AML-193 (cell line): Measurements from ENCODE around the gene FAM24B.
"Not testable (repeated sequence)": the region's sequence is repeated elsewhere in the genome, so short reads cannot be mapped to it uniquely, and the experiment has no call there.

ENCODE experiments used
- DNase-seq, 2 experiments: peaks; one replicate each; lab custom pipeline; 2025; lab: John Stamatoyannopoulos, UW

Gene FAM24B

DNA sequence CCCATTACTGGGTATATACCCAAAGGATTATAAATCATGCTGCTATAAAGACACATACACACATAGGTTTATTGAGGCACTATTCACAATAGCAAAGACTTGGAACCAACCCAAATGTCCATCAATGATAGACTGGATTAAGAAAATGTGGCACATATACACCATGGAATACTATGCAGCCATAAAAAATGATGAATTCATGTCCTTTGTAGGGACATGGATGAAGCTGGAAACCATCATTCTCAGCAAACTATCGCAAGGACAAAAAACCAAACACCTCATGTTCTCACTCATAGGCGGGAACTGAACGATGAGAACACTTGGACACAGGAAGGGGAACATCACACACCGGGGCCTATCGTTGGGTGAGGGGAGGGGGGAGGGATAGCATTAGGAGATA, 21.3 kb downstream of the FAM24B start:
- not testable (repeated sequence) for DNase-seq

DNA sequence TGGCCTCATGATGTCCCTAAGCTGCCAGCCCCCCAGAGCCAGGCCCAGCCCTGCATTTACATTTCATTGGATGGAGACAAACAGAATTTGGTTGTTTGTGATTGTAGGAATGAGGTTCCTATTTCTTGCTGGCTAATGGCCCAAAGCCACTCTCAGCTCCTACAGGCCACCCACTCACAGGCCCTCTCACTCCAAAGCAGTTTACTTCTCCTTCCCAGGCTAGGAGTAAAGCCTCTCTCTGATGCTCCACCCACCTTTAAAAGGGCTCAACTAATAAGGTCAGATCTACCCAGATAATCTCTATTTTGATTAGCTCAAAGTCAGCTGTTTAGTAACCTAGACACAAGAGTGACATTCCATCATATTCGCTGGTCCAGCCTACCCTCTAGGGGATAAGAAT, 22.5 kb downstream of the FAM24B start:
- no peak for DNase-seq

DNA sequence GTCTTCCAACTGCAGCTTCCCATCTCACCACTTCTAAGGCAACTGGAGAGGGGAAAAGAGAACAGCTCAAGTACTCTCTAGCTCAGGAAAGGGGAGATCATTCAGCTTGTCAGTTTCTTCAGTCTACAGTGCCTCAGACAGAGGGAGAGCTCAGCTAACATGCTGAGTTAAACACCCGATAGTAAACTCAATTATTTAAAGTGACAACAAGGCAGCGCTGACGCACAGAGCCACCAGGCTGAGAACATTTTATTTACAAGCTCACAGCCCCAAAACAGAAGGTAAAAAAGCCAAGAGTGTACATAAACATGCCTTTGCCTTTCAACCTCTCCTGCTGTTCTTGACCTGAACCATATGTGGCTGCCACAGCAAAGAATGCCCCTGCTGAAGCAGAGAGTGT, 23.6 kb downstream of the FAM24B start:
- DNase-seq: no peak

DNA sequence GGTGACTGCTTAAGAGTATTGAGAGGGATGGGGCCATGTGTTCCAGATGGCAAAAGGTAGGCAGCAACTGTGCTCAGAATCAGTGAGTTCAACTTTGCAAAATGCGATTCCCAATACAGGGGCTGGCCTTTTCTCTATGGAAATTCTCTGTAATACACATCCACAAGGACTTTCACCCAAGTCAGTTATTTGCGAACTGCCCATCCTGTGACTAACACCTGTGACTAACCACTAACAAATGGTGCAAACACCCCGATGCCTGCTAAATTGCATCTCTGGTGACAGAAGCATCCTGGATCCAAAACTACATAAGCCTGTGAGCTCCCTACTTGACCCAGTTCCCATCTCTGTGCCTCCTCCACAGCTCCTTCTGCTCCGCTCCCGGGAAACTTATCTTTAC, 24.7 kb downstream of the FAM24B start:
- no peak for DNase-seq

DNA sequence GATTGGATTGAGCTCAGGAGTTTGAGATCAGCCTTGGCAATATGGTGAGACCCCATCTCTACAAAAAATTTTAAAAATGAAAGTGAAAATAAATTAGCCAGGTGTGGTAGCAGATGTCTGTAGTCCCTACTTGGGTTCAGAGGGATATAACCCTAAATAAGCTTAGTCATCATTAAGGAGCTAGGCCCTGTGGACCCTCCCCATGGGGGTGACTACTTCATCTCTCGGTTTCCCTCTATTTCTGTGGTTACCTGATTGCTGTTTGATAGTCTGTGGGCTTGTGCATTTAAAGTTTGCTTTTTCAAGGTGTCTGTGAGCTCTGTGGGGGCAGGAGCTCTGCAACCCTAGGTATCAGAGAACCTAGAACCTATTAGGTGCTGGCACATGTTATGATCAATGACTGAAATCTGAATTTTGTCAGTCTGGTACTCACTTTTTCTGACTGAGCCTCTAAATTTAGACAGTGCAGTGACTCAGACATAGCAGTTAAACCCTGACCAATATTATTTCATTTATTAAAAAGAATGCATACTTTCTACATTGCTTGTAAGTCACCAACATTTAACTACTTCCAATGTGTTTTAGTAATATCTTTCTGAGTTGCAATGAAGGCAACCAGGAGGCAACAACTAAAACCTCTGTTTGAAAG, 25.6 kb downstream of the FAM24B start:
- DNase-seq: no peak

DNA sequence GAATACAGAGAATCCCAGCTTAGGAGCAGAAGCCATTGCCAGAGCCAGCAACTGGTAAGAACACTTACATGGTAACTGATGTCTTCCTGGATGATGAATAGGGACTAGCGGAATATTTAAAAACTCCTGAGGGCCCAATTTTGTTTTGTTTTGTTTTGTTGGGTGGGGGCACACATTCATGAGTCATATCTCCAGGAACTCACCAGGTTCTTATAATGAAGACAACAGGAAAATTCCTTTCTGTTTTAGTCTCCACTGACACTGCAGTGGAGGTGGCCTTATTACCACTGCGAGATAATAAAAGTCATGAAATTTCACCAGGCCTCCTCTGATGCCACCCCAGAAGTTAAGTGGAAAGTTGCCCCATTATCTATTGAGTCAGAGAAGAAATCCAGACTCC, 27.1 kb downstream of the FAM24B start:
- no peak for DNase-seq

DNA sequence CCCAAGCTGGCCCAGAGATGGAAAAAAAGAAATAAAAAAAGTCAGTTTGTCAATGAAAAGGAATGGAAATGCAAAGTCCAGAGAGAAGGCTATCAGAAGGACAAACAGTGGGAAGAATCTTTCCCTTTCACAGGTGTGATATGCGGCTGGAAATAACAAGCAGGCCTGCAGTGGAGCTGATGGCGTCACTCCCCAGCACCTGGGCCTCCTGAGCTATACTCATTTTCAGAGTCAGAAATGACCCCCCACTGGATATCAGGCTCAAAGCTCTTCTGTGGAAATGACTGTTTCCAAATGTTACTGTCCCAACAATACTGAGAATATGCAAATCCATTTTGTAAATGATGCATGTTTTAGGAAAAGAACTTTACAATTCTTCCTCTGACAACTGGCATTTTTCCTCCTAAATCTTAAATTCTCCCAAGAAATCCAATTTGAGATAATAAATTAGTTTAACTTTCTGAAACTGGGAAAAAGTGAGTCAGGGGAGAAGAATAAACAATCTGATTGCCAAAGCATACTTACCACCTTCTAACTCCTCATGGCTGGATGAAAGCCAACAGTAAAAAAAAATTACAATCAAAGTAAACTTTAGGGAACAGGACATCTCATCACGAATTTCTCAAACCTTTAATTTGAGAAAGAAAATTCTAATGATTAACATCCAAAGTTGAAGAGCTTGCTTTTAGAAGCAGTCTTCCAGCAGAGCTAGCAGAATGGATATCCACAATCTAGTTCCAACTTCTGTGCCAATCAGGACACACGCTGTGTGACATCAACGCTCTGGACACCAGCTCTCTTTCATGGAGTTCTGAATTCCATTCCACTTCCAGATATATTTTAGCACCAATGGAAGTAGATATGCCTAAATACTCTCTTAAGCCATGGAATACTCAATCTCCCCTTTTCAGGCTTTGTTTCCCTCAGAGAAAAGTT, 28.4 kb downstream of the FAM24B start:
- no peak for DNase-seq

DNA sequence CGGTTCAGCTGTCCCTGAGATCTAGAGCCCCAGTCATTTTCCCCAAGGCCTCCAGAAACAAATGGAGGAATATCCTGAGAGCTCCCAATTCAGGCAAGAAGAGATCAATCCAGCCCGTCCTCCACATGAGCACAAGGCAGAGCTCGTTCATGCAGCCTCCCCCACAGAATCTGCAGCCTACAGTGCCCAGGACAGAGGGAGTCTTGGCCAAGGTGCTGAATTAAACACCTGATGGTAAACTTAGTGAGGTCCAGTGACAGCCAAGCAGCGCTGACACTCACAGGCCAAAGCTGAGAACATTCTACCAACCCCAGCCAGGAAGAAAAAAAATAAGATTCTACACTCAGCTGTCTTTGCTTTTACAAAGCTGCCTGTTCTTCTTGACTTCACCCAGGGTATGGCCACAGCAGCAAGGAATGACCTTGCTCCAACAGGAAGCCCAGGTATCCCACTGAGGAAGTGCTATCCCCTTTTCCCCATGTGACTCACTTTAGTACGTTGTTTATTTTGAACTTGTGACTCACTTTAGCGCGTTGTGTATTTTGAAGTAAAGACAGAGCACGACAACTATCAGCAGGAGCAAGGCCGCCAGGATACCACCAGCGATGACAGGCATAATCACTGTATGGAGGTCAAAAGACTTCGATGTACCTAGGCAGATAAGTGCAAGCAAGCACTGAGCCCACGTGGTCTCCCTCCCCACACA, 29.3 kb downstream of the FAM24B start:
- no peak for DNase-seq

DNA sequence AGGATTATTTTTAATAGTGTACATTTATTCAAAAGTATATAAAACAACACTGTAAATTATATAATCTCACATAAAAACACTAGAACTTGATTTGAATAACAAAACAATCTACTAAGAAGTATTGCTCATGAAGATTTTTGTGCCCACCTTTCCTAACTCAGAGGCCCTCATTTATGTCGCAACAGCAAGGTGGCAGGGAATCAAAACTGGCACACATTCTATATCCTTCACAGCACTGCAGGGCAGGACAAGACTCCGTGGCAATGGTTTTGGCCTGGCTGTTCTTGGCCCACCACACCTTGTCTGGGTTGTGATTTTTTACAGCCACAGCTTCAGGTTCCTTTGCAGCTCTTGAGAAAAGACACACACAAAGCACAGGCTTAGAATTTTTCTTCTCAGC, 30.3 kb downstream of the FAM24B start:
- DNase-seq: no peak

DNA sequence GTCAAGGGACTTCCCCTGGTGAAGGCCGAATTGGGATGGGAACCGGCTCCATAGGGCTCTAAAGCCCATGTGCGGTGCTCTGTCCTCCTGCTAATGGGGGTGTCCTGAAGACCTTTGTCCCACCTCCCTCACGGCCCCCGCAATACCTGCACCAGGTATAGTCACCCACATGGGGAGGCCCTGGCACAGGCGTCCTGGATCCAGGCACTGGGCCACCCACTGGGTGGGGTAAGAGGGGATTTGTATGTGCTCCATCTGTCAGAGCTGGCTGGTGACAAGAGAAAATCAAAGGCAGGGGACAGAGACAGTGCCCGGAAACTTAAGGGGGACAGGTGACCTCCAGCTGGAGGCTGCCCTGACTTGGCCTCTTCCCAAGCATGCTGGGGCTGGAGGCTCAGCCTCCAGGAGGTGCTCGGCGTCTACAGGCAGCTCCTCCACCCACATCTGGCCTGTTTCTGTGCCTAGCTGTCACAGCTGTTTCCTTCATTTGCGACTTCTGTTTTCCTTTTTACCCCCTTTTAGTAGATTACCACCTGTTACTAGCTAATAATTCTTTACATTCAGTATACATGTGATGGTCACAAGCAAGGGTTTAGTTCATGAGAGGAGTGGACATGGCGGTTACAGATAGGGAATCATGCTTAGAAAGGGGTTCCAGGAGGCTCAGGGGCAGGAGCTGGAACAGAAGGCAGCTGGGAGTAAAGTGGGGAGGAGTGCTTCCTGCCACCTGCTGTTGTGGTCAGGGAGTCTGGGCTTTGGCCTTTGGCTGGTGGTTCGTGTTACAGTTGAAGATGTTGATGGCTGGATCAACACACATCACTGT, 31.4 kb downstream of the FAM24B start:
- no peak for DNase-seq

DNA sequence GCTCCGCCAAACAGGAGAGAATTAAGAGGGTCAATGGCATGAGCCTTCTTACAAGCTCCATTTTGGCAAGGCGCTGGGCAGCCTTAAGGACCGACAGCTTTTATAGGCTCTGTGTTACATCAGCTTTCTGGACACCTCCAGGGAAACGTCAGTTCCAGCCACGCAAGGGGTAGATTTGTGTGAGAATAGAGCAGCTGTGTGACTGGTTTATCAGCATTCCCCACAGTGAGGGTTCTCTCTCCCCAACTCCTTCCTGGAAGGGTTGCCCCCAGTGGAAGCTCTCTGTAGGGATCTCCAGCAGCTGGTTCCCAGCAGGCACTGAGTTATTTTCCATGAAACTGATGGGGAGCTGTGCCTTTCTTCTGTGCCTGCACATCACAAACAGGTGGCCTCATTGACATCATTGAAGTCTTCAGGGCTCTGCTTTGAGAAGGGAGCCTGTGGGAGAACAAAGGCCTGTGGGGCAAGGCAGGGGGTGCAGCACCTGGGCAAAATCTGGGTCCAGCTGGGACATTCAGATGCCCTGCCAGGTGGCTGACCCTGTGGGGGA, 33.5 kb downstream of the FAM24B start, which contains the start of gene CUZD1:
CUZD1 (minus strand) TSS at position 75 of the 550 bp plus-strand sequence; CDS start at position 61, 14 bp downstream.
- no peak for DNase-seq

DNA sequence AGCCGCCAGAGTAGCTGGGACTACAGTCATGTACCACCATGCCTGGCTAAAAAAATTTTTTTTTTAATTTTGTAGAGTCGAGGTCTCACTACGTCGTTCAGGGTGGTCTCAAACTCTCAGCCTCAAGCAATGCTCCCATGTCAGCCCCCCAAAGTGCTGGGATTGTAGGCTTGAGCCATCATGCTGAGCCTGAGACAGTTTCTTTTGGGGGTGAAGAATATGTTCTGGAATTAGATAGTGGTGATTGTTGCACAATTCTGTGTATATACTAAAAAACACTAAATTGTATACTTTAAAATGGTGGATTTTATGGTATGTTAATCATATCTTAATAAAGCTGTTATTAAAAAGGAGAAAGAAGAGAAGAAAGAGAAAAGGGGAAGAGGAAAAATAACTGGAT, 35.2 kb downstream of the FAM24B start:
- DNase-seq: no peak

DNA sequence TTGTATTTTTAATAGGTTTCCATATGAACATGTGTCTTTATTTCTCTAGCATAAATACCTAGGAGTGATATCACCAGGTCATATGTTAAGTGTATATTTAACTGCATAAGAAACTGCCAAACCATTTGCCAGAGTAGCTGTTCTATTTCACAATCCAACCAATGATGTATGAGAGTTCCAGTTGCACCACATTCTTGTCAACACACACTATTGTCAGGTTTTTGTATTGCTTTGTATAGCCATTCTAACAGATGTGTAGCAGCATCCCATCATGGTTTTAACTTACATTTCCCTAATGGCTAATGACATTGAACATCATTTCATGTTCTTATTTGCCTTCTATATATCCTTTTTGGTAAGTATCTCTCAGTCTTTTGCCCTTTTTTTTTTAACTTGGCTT, 37.8 kb downstream of the FAM24B start:
- DNase-seq: no peak

DNA sequence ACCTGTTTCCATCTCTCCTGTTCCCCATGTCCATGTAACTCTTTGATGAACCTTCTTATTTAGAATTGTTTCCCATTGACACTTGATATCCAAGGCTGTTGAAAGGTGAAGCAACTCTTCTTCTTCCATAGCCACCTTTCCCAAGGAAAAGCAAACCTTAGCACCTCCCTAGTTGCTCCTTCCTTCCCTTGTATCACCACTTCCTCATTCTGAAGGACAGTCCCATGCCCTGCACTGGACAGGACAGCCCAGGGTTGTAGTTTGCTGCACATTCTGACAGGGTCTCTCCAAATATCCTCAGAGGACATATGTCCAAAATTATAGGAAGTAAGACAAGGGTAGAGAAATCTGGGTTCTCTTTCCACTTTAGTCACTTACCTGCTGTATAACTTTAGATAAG, 39.9 kb downstream of the FAM24B start:
- DNase-seq: no peak

DNA sequence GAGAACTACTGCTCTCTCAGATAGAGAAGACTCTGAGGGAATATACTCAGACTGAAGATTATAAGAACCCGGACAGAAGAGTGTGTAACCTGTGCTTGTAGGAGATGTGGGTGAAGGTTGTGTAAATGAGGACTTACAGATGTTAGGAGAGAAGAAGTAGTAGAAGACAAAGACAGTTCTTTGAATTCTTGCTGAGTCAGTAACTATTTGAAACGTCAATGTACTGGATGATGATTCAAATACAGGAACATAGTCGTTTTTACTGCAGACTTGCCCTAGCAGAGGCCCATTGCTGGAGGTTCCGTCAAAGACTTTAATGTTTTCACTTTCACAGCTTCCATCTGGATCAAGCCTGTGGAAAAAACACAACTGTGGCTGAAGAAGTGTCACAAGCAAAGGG, 40.5 kb downstream of the FAM24B start:
- DNase-seq: no peak

DNA sequence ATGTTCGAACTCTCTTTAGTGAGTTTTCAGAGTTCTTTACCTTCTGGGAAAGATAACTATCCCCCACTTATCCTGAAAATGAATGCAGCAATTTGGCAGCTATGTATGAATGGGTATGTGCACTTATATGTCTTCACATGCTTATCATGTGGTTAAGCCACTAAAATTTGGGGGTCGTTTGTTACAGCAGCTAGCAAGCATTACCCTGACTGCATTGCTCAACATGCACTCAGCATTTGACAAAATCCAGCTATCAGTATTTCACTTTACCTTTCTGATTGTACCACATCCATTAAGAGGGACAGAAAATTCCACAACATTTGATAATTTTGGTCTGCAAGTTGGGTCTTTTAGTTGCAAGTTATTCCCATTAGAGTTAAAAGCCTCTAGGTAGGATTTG, 43.5 kb downstream of the FAM24B start:
- DNase-seq: no peak

DNA sequence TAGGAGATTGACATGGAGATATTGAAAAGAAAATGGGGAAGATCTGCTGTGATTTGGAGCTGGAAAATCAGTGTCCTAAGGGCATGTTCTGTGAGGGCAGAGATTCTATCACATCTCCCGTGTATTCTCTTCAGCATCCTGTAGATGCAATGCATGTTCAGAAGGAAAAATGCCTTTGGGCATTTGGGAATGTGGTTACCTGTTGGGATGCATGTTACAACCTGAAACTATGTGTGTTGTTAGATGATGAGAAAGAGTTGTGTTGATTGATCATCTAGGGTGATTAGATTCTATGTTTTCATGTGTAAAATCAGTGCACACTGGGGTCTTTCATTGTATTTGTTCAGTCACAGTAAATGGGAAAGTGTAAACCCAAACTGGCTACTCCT, 48.4 kb downstream of the FAM24B start:
- DNase-seq: no peak

DNA sequence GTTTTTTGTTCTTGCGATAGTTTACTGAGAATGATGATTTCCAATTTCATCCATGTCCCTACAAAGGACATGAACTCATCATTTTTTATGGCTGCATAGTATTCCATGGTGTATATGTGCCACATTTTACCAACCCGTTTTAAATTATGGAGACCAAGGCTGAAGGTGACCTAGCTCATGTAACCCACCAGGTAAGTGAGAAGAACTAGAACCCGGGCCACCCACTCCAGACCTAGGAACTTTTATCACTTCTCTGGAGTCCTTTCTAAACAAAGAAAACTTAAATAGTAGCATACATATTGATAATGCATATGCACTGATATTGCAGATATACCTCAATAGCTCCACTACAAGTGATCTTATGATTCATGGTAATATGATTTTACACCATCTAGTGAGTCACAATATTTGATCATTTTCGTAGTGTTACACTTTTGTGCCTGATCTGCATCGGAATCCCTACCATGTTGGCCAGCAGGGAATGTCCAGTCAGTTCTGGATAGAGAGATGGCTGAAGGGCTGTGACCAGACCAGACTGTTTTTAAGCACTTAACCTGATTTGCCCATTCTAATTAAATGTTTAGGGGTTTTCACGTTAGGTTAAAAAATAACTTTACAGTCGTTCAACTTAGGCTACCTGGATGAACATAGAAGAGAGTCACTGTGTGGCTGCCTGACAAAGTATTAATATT, 49.0 kb downstream of the FAM24B start:
- DNase-seq: no peak

DNA sequence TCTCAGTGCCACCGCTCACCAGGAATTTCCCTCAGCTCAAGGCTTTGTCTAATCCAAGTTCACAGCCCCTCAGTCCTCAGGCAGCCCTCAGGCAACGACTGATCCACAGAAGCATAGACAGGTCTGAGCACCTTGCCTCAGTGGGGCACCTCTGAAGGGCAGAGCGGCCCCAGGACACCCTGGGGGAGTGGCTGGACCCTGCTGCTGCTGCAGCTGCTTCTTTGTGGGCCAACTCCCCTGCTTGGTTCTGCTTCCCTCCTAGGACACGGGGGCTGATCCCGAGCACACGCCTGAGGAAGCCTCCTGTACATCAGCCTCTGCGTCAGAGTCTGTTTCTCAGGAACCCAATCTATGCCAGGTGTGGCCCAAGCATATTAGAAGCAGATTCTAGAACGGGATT, 49.9 kb downstream of the FAM24B start:
- DNase-seq: no peak

DNA sequence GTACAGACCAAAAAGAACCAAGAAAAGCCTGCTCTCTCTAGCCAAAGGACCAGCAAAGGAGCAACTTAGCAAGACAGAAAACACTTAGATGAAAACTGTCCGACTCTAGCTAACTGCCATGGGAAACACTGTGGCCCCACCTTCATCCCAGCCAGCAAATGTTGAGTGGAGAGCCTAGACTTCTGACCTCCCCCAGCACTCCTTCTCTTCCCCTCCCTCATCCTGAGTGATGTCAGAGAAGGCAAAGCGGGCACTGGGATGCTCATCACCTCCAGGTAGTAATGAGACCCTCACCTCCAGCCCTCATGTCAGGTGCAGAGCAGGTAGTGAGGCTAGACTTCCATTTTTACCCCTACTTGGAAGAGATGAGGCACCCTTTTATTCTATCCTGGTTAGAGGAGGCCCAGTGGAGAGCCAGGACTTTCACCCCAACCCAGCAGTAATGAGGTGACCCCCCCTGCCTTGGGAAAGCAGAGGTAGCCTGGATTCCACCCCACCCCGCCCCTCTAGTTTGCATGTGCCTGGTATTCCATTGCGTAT, 50.6 kb downstream of the FAM24B start:
- DNase-seq: no peak

DNA sequence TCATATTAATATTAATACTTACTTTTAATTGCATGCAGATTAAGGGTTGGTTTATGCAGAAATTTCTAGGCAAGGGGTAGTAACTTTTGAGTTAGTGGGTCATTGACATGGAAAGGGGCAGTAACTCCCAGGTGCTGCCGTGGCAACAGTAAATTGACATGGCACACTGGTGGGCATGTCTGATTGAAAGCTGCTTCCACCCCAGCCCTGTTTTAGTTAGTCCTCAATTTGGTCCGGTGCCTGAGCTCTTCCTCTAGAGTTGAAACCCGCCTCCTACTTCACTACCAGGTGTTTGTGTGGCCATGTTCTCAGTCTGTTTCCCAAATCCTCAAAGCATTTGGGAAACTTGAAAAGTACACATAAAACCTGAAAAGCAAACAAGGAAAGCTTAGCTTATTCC, 52.1 kb downstream of the FAM24B start:
- no peak for DNase-seq
